Colonic mucosa (tissue), 4 donors: ENCODE results near the gene ZBBX. TPM values are rescaled to one million over a fixed set of nuclear protein-coding genes. Genes with fewer than 3 reads are reported as not detected.

Experiments
- DNase-seq: peaks from one replicate; pipeline ENCODE4 v3.0.0-alpha.2; 2020
- H3K27ac ChIP-seq: fragments of 200-600 bp; one replicate; pipeline ENCODE4 v1.8.0; 2021
- H3K27me3 ChIP-seq: fragments of 200-600 bp; one replicate; pipeline ENCODE4 v1.8.0; 2021
- H3K36me3 ChIP-seq: fragments of 200-600 bp; one replicate; pipeline ENCODE4 v1.8.0; 2021
- H3K4me1 ChIP-seq: fragments of 200-600 bp; one replicate; pipeline ENCODE4 v1.8.0; 2021; ENCODE audit warnings: mild to moderate bottlenecking
- H3K4me3 ChIP-seq: fragments of 200-600 bp; one replicate; pipeline ENCODE4 v1.8.0; 2021
- H3K9ac ChIP-seq, 2 donors: one replicate each; pipeline ENCODE4 v1.7.0; 2013; ENCODE audit warnings: control low read depth in 2 of 2, low read depth in 2 of 2, low read length in 2 of 2
- H3K9me3 ChIP-seq: fragments of 200-600 bp; one replicate; pipeline ENCODE4 v1.8.0; 2021
- CTCF ChIP-seq: fragments of 200-600 bp; IDR thresholded peaks from one replicate; pipeline ENCODE4 v1.8.0; 2022; ENCODE audit warnings: antibody characterized with exemption, mild to moderate bottlenecking
- intact Hi-C: fragments of 100-400 bp; cut with DNase I; formaldehyde crosslinking; loops from one replicate; pipeline ENCODE4 v1.14.1; 2022
- total RNA-seq, 2 donors: library from RNA; stranded (reverse); fragmentation: NEBNext Ultra II Directional in 1 of 2; extraction: Animal tissue kit (Norgen Biotek cat#: 25700) in 1 of 2; gene quantifications; one replicate each; pipeline ENCODE4 v1.2.1, GENCODE V29; 2021
- donor health status: healthy.
- donor health status: DM: no; HTN: no; CAD: no.
- donor health status: DM: no; HTN: no; CAD: no.

The ZBBX gene
- total RNA-seq, 2 donors from 2014 or later: not detected

GRCh38 chr3:167361306-167361705, 18.8 kb downstream of the ZBBX start:
- DNase-seq: no peak
- Histone ChIP-seq H3K36me3 (no peaks in the 10 kb centered on the region), H3K4me3 (no peak overlapping the region), H3K27ac (no peak overlapping the region), H3K9me3 (no peaks in the 10 kb centered on the region), H3K9ac (no peak overlapping the region), H3K27me3 (no peaks in the 10 kb centered on the region), H3K4me1 (no peaks in the 10 kb centered on the region)
- intact Hi-C loops: no loop called here
- TF ChIP-seq CTCF: no peak

- no peak overlapping the region for H3K4me3 ChIP-seq
- no peaks in the 10 kb centered on the region for H3K9me3 ChIP-seq
- H3K9ac ChIP-seq: no peak overlapping the region
- intact Hi-C loops: no loop called here
- no peaks in the 10 kb centered on the region for H3K27me3 ChIP-seq
- DNase-seq: no peak
- H3K36me3 ChIP-seq: no peaks in the 10 kb centered on the region
- H3K4me1 ChIP-seq: no peaks in the 10 kb centered on the region
- no peak for TF ChIP-seq CTCF
- no peak overlapping the region for H3K27ac ChIP-seq
Observed at GRCh38 chr3:167355446-167355845, 24.7 kb downstream of the ZBBX start.

DNA sequence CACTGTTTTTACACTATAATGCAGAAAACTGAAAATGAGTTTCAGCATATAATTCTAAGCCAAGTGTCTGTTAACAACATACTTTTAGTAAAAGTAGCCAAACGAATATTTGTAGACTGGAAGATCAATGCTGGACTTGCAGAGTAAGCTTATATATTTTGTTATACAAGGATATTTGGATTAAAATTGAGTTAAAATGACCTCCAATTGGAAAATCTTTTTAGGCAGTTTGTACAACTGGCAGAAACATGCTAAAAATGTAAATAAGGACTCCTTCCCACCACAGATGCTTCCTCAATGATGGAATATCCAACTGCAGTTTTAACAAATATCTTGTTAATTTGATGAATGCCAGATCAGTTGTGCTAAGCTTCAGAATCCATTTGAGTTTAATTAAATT, 25.3 kb downstream of the ZBBX start:
- no peak overlapping the region for H3K4me3 ChIP-seq
- intact Hi-C loops: no loop called here
- no peak overlapping the region for H3K9ac ChIP-seq
- H3K4me1 ChIP-seq: no peaks in the 10 kb centered on the region
- TF ChIP-seq CTCF: no peak
- H3K9me3 ChIP-seq: no peaks in the 10 kb centered on the region
- no peak overlapping the region for H3K27ac ChIP-seq
- H3K27me3 ChIP-seq: no peaks in the 10 kb centered on the region
- no peak for DNase-seq
- H3K36me3 ChIP-seq: no peaks in the 10 kb centered on the region

- H3K9me3 ChIP-seq: no peaks in the 10 kb centered on the region
- TF ChIP-seq CTCF: no peak
- no peak overlapping the region for H3K9ac ChIP-seq
- H3K4me1 ChIP-seq: no peaks in the 10 kb centered on the region
- no peak overlapping the region for H3K27ac ChIP-seq
- H3K4me3 ChIP-seq: no peak overlapping the region
- intact Hi-C loops: no loop called here
- DNase-seq: no peak
- no peaks in the 10 kb centered on the region for H3K27me3 ChIP-seq
- H3K36me3 ChIP-seq: no peaks in the 10 kb centered on the region
Observed at GRCh38 chr3:167350245-167350862, 29.7 kb downstream of the ZBBX start.

- TF ChIP-seq CTCF: no peak
- H3K27me3 ChIP-seq: no peaks in the 10 kb centered on the region
- H3K9ac ChIP-seq: no peak overlapping the region
- no peak overlapping the region for H3K27ac ChIP-seq
- no peak overlapping the region for H3K4me3 ChIP-seq
- no peaks in the 10 kb centered on the region for H3K9me3 ChIP-seq
- intact Hi-C loops: no loop called here
- DNase-seq: no peak
- no peaks in the 10 kb centered on the region for H3K36me3 ChIP-seq
- H3K4me1 ChIP-seq: no peaks in the 10 kb centered on the region
Observed at GRCh38 chr3:167346171-167346570, 33.9 kb downstream of the ZBBX start.
